Measurements from ENCODE around the gene FOXN1.

Gene FOXN1

GRCh38 chr17:28545787-28546415 lies 39.8 kb downstream of the FOXN1 start:
- Mint-ChIP-seq H3K4me1 (peaks cover 14% of the 10 kb centered on the region), H3K27ac (peak overlapping the region; percentile 18 to 68 (median 24)), H3K27me3 (ENCODE audit: low read depth) (no peaks in the 10 kb centered on the region), H3K36me3 (ENCODE audit: low read depth) (no peaks in the 10 kb centered on the region), H3K4me3 (no peak overlapping the region), H3K9me3 (no peaks in the 10 kb centered on the region)
- TF ChIP-seq, protein P1, sequence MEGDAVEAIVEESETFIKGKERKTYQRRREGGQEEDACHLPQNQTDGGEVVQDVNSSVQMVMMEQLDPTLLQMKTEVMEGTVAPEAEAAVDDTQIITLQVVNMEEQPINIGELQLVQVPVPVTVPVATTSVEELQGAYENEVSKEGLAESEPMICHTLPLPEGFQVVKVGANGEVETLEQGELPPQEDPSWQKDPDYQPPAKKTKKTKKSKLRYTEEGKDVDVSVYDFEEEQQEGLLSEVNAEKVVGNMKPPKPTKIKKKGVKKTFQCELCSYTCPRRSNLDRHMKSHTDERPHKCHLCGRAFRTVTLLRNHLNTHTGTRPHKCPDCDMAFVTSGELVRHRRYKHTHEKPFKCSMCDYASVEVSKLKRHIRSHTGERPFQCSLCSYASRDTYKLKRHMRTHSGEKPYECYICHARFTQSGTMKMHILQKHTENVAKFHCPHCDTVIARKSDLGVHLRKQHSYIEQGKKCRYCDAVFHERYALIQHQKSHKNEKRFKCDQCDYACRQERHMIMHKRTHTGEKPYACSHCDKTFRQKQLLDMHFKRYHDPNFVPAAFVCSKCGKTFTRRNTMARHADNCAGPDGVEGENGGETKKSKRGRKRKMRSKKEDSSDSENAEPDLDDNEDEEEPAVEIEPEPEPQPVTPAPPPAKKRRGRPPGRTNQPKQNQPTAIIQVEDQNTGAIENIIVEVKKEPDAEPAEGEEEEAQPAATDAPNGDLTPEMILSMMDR (IDR thresholded peaks at IDR 0.05; ENCODE audit: unreplicated experiment in 3 of 3), result no peak

GRCh38 chr17:28547096-28547622 lies 41.0 kb downstream of the FOXN1 start:
- peak overlapping the region in 1 of 3 experiments; percentile 68 for H3K27ac Mint-ChIP-seq
- H3K4me1 Mint-ChIP-seq, result peaks cover 24% of the 10 kb centered on the region
- no peaks in the 10 kb centered on the region for H3K27me3 Mint-ChIP-seq (ENCODE audit: low read depth)
- no peaks in the 10 kb centered on the region for H3K36me3 Mint-ChIP-seq (ENCODE audit: low read depth)
- TF ChIP-seq, protein P1 (IDR thresholded peaks at IDR 0.05; ENCODE audit: unreplicated experiment in 3 of 3), result no peak
- H3K4me3 Mint-ChIP-seq, result no peak overlapping the region
- H3K9me3 Mint-ChIP-seq, result no peaks in the 10 kb centered on the region

GRCh38 chr17:28547623-28548416 lies 41.7 kb downstream of the FOXN1 start:
- Mint-ChIP-seq H3K36me3 (ENCODE audit: low read depth) (no peaks in the 10 kb centered on the region), H3K4me3 (peak overlapping the region; percentile 28 to 55 (median 46)), H3K27me3 (ENCODE audit: low read depth) (no peaks in the 10 kb centered on the region), H3K9me3 (no peaks in the 10 kb centered on the region), H3K27ac (peak overlapping the region in 2 of 3 experiments; percentile 30), H3K4me1 (peaks cover 28% of the 10 kb centered on the region)
- TF ChIP-seq, protein P1 (IDR thresholded peaks at IDR 0.05; ENCODE audit: unreplicated experiment in 3 of 3), result peak; percentile 87 to 91 (median 89)

DNA sequence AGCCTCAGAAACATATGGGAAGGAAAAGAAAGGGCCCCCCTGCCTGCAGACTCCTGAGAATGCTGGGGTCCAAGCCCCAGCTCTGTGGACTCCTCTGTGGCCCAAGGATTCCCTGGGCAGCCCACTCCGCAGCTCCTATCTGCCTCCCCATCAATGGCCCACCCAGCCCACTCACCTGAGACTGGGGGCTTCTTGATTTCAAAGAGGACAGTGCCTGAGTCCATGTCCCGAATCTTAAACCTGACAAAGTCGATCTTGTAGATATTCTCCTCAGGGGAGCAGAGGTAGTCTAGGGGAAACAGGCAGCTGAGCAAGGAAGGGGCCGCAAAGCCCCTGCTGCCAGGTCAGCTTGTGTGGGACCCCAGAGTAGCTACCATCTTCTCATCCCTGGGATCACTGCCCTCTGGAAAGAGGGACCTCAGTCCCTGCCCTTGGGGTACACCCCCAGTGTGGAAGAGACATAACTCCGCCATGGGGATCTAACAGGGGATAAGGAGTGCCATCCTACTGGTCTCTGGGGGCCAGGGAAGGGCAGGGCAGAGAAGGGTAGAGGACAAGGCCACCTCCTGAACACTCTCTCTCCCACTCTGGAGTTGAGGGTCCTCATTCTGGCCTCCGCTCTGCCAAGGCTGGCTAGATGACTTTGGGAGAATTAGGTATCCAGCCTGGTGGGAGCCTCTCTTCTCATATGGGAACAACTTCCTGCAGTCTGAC lies 42.4 kb downstream of the FOXN1 start:
- Mint-ChIP-seq H3K36me3 (ENCODE audit: low read depth) (peaks cover 1% of the 10 kb centered on the region), H3K4me3 (peak overlapping the region; percentile 28 to 55 (median 46)), H3K4me1 (peaks cover 31% of the 10 kb centered on the region), H3K9me3 (no peaks in the 10 kb centered on the region), H3K27ac (peak overlapping the region in 2 of 3 experiments; percentile 72 to 89), H3K27me3 (ENCODE audit: low read depth) (no peaks in the 10 kb centered on the region)
- TF ChIP-seq, protein P1 (IDR thresholded peaks at IDR 0.05; ENCODE audit: unreplicated experiment in 3 of 3), result no peak

DNA sequence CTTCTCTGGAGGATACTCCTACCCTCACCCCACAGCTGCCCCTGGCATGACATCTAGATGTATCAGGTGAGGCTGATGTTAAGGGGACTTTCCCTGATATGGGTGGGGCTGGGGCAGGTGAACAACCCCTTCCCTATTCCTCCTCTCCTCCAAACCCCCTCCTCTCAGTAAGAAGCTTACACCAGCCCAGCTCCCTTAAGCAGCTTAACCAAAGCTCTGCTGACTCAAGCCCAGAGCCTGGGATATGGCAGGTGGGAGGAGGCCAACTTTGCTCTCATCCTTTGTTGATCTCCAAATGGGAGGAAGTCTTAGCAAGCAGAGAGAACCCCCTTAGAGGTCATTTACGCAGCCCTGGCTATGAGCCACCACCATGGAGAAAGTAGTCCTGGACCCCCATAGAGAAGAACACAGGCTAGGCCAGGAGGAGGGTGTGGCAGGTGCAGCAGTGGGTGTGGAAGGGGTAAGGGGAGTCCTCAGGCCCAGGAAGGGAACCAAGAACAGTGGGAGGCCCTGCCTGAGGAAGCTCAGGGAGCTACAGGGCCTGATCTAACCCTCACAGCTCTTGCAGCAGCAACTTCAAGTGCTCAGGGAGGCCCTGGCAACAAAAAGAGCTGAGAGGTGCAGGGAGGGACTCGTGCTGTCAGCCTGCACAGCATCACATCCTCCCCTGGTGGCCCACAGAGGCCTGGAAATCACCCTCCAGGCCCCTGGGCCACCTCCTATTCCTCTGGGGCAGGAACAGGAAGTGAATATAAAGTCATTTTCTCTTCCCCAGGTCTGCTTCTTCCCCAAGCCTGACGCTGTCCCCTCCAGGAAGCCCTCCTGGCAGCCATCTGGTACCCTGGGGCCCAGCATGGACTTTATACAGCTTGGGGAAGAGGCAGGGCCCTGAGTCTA lies 43.3 kb downstream of the FOXN1 start:
- Mint-ChIP-seq H3K9me3 (no peaks in the 10 kb centered on the region), H3K36me3 (ENCODE audit: low read depth) (peaks cover 10% of the 10 kb centered on the region), H3K4me3 (peak overlapping the region; percentile 66 to 91 (median 70)), H3K4me1 (peaks cover 31% of the 10 kb centered on the region), H3K27ac (peak overlapping the region; percentile 49 to 89 (median 72)), H3K27me3 (ENCODE audit: low read depth) (no peaks in the 10 kb centered on the region)
- TF ChIP-seq, protein P1 (IDR thresholded peaks at IDR 0.05; ENCODE audit: unreplicated experiment in 3 of 3), result no peak
